Transverse colon (tissue), 3 donors: Measurements from ENCODE around the gene CDKAL1.

ENCODE experiments used
- POLR2A ChIP-seq: fragments of 450-650 bp; IDR thresholded peaks from one replicate; pipeline ENCODE4 v1.6.1; 2016; ENCODE audit warnings: antibody characterized with exemption, mild to moderate bottlenecking, moderate library complexity
- TF ChIP-seq, protein P1 (sequence below), 5 experiments: fragments of 200-600 bp in 3 of 5; fragments of 450-650 bp in 2 of 5; sonication (generic) in 3 of 5; IDR thresholded peaks; 1 replicate in 2 of 5; 2 replicates in 3 of 5; pipeline ENCODE4 v1.5.1; 2016 to 2017; ENCODE audit warnings: antibody characterized with exemption in 5 of 5, inconsistent platforms in 3 of 5, mild to moderate bottlenecking in 2 of 5, moderate library complexity in 1 of 5

DNA sequence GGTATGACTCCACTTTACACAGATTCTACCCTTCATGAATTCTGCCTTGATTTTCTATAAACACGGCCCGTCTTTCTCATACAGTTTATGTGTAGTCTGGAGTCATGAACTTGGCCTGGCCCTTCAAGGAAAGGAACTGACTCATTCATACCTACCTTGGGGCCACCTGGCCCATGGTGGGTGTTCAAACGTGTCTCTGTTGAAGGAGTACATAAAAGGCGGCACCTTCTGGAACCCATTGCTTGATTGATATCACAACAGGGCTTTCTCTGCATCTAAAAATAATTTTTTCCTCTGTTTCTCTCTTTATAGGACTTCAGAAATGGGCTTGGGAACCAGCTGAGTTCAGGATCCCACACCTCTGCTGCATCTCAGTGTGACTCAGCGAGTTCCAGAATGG lies 696.3 kb downstream of the CDKAL1 start:
- TF ChIP-seq POLR2A = no peak
- TF ChIP-seq, protein P1, sequence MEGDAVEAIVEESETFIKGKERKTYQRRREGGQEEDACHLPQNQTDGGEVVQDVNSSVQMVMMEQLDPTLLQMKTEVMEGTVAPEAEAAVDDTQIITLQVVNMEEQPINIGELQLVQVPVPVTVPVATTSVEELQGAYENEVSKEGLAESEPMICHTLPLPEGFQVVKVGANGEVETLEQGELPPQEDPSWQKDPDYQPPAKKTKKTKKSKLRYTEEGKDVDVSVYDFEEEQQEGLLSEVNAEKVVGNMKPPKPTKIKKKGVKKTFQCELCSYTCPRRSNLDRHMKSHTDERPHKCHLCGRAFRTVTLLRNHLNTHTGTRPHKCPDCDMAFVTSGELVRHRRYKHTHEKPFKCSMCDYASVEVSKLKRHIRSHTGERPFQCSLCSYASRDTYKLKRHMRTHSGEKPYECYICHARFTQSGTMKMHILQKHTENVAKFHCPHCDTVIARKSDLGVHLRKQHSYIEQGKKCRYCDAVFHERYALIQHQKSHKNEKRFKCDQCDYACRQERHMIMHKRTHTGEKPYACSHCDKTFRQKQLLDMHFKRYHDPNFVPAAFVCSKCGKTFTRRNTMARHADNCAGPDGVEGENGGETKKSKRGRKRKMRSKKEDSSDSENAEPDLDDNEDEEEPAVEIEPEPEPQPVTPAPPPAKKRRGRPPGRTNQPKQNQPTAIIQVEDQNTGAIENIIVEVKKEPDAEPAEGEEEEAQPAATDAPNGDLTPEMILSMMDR (IDR thresholded peaks at IDR 0.05) = no peak
